Frontal cortex (tissue), 4 donors: ENCODE results near the gene TMTC1. TPM values are rescaled to one million over a fixed set of nuclear protein-coding genes. Genes with fewer than 3 reads are reported as not detected.

Source experiments
- DNase-seq, 2 donors: peaks; one replicate each; pipeline ENCODE4 v3.0.0; 2012; ENCODE audit warnings: low spot score in 2 of 2
- FAIRE-seq: peaks from 2 replicates; lab custom pipeline; 2012; peaks lifted over from hg19 to GRCh38; lab: Jason Lieb, UNC
- total RNA-seq: library from RNA; depleted of rRNA; stranded (reverse); fragments of >200 nt; gene quantifications from one replicate; pipeline ENCODE4 v1.2.3, GENCODE V29; 2014
- donor health status: control.
- donor health status: control.
- donor health status: control.

Gene TMTC1
- total RNA-seq, 1 donor from 2014 or later: 17.1 TPM

- FAIRE-seq (no peak), DNase-seq (no peak)
These were observed 39.9 kb downstream of the TMTC1 start for GRCh38 chr12:29743801-29744200.

GRCh38 chr12:29743077-29743476, 40.7 kb downstream of the TMTC1 start:
- DNase-seq (no peak), FAIRE-seq (no peak)

GRCh38 chr12:29742646-29743045, 41.1 kb downstream of the TMTC1 start:
- no peak for FAIRE-seq
- no peak for DNase-seq

GRCh38 chr12:29741342-29742241, 42.1 kb downstream of the TMTC1 start:
- FAIRE-seq (no peak), DNase-seq (no peak)

GRCh38 chr12:29739279-29739991, 44.3 kb downstream of the TMTC1 start:
- FAIRE-seq: no peak
- DNase-seq: no peak

GRCh38 chr12:29738365-29738764, 45.4 kb downstream of the TMTC1 start:
- DNase-seq: no peak
- FAIRE-seq: no peak

GRCh38 chr12:29737644-29738043, 46.1 kb downstream of the TMTC1 start:
- FAIRE-seq: no peak

GRCh38 chr12:29735604-29736003, 48.1 kb downstream of the TMTC1 start:
- DNase-seq (no peak), FAIRE-seq (no peak)

More at GRCh38 chr12:29737644-29738043, 46.1 kb downstream of the TMTC1 start:
- DNase-seq: no peak

GRCh38 chr12:29734734-29735133, 49.0 kb downstream of the TMTC1 start:
- DNase-seq: no peak
- no peak for FAIRE-seq

GRCh38 chr12:29734305-29734704, 49.4 kb downstream of the TMTC1 start:
- DNase-seq (no peak), FAIRE-seq (no peak)

- FAIRE-seq (no peak), DNase-seq (no peak)
These were observed 50.2 kb downstream of the TMTC1 start for GRCh38 chr12:29733501-29733900.

GRCh38 chr12:29733060-29733459, 50.7 kb downstream of the TMTC1 start:
- no peak for FAIRE-seq
- no peak for DNase-seq

- FAIRE-seq (no peak), DNase-seq (no peak)
These were observed 51.1 kb downstream of the TMTC1 start for GRCh38 chr12:29732593-29732992.

GRCh38 chr12:29732191-29732590, 51.6 kb downstream of the TMTC1 start:
- FAIRE-seq: no peak
- DNase-seq: no peak

GRCh38 chr12:29731591-29731990, 52.2 kb downstream of the TMTC1 start:
- FAIRE-seq (no peak), DNase-seq (no peak)

- FAIRE-seq: no peak
- no peak for DNase-seq
These were observed 53.3 kb downstream of the TMTC1 start for GRCh38 chr12:29730481-29730880.

- FAIRE-seq: no peak
- DNase-seq: no peak
These were observed 55.7 kb downstream of the TMTC1 start for GRCh38 chr12:29728030-29728429.

- no peak for FAIRE-seq
- DNase-seq: no peak
These were observed 56.9 kb downstream of the TMTC1 start for GRCh38 chr12:29726741-29727348.

- FAIRE-seq: no peak
- no peak for DNase-seq
These were observed 57.4 kb downstream of the TMTC1 start for GRCh38 chr12:29726321-29726692.

GRCh38 chr12:29725587-29726320, 58.0 kb downstream of the TMTC1 start:
- FAIRE-seq: no peak
- DNase-seq: no peak
